ENCODE data around the gene SLC5A12.
"Not testable (repeated sequence)": the region's sequence is repeated elsewhere in the genome, so short reads cannot be mapped to it uniquely, and the experiment has no call there.

The SLC5A12 gene

GRCh38 chr11:26643314-26643713 is 78.5 kb downstream of the SLC5A12 start:
- DNase-seq: not testable (repeated sequence)

GRCh38 chr11:26632691-26633159 is 89.1 kb downstream of the SLC5A12 start:
- DNase-seq: no peak

GRCh38 chr11:26626346-26626745 is 95.5 kb downstream of the SLC5A12 start:
- DNase-seq: no peak

GRCh38 chr11:26623076-26623659 is 98.7 kb downstream of the SLC5A12 start:
- DNase-seq: no peak

GRCh38 chr11:26622181-26622580 is 99.7 kb downstream of the SLC5A12 start:
- DNase-seq: no peak

GRCh38 chr11:26621132-26621531 is 100.7 kb downstream of the SLC5A12 start:
- DNase-seq: no peak

GRCh38 chr11:26620282-26621045 is 101.4 kb downstream of the SLC5A12 start:
- DNase-seq: no peak

- no peak for DNase-seq
These were observed 103.4 kb downstream of the SLC5A12 start for GRCh38 chr11:26618441-26618840.

Data from NCI-H1092 treated with DMSO at 0.1 percent for 48 hours (cell line).